HG02588 (cell line): Measurements from ENCODE around the gene MYLK2.

Experiments
- ATAC-seq: cut with Tn5 transposase; IDR thresholded peaks from one replicate; pipeline ENCODE4 v1.9.1; 2021; ENCODE audit warnings: mild to moderate bottlenecking, moderate library complexity; ENCODE audit not compliant: unreplicated experiment

Gene MYLK2

GRCh38 chr20:31835554-31835953 lies 16.4 kb downstream of the MYLK2 start:
- no peak for ATAC-seq

- no peak for ATAC-seq
Measured at GRCh38 chr20:31835977-31836852, 17.1 kb downstream of the MYLK2 start.

GRCh38 chr20:31836853-31837608 lies 17.9 kb downstream of the MYLK2 start:
- ATAC-seq = no peak

- ATAC-seq = no peak
Measured at GRCh38 chr20:31837896-31838397, 18.8 kb downstream of the MYLK2 start.

- ATAC-seq = no peak
Measured at GRCh38 chr20:31838646-31839292, 19.6 kb downstream of the MYLK2 start.

GRCh38 chr20:31839782-31840487 lies 20.8 kb downstream of the MYLK2 start:
- no peak for ATAC-seq

- no peak for ATAC-seq
Measured at GRCh38 chr20:31840906-31841816, 22.0 kb downstream of the MYLK2 start.

- no peak for ATAC-seq
Measured at GRCh38 chr20:31841928-31842327, 22.8 kb downstream of the MYLK2 start.

- ATAC-seq = no peak
Measured at GRCh38 chr20:31842471-31843157, 23.5 kb downstream of the MYLK2 start.

GRCh38 chr20:31843288-31843687 lies 24.1 kb downstream of the MYLK2 start:
- ATAC-seq = no peak

- ATAC-seq = no peak
Measured at GRCh38 chr20:31843881-31844280, 24.7 kb downstream of the MYLK2 start.

GRCh38 chr20:31844737-31845299 lies 25.7 kb downstream of the MYLK2 start:
- no peak for ATAC-seq

GRCh38 chr20:31845300-31845863 lies 26.2 kb downstream of the MYLK2 start, which contains the start of gene FOXS1:
Gene FOXS1, minus strand, starts transcription at chr20:31845604. Its CDS starts 62 bp downstream, at chr20:31845542.
- ATAC-seq = no peak

GRCh38 chr20:31846793-31847138 lies 27.6 kb downstream of the MYLK2 start:
- no peak for ATAC-seq

GRCh38 chr20:31848088-31848999 lies 29.2 kb downstream of the MYLK2 start:
- no peak for ATAC-seq

GRCh38 chr20:31849306-31849930 lies 30.3 kb downstream of the MYLK2 start:
- ATAC-seq = no peak
